T-helper 1 cell (primary cell): Measurements from ENCODE around the gene PSMB1.
"Not testable (repeated sequence)": the region's sequence is repeated elsewhere in the genome, so short reads cannot be mapped to it uniquely, and the experiment has no call there.

Experiments used
- DNase-seq, 5 donors: peaks; one replicate each; pipeline ENCODE4 v3.0.0-alpha.2; 2012 to 2020

PSMB1 gene

DNA sequence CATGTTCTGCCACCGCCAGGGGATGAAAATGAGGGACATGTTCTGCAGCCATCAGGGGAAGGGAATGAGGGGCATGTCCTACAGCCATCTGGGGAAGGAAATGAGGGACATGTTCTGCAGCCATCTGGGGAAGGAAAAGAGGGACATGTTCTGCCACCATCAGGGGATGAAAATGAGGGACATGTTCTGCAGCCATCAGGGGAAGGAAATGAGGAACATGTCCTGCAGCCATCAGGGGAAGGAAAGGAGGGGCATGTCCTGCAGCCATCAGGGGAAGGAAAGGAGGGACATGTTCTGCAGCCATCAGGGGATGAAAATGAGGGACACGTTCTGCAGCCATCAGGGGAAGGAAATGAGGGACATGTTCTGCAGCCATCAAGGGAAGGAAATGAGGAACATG, 50.8 kb downstream of the PSMB1 start:
- DNase-seq: not testable (repeated sequence)

DNA sequence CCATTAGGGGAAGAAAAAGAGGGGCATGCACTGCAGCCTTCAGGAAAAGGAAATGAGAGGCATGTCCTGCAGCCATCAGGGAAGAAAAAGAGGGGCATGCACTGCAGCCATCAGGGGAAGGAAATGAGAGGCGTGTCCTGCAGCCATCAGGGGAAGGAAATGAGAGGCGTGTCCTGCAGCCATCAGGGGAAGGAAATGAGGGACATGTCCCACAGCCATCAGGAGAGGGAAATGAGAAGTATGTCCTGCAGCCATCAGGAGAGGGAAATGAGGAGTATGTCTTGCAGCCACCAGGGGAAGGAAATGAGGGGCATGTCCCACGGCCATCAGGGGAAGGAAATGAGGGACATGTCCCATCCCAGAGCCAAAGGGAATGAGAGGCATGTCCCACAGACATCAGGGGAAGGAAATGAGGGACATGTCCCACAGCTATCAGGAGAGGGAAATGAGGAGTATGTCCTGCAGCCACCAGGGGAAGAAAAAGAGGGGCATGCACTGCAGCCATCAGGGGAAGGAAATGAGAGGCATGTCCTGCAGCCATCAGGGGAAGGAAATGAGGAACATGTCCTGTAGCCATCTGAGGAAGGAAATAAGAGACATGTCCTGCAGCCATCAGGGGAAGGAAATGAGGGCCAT, 52.0 kb downstream of the PSMB1 start:
- DNase-seq: no peak

DNA sequence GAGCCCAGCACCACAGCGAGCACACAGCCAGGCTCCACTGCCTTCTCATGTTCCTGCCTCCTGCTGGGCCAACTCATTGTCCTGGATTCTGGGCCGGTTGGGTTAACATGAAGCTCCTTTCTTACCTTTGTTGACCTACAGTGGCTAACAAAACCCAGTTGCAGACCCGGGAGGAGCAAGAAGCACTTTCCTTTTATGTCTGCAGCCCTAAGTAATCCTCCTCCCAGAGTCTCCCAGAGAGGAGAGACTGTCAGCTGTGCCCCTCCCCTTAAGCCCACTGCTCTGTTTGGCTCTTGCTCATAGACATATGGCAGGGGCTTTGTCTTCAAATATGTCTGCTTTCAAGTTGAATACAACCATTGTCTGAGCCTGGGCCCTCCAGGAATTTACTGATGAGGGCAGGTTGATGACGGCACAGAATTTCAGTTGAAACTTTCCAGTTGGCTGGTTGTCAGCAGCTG, 55.2 kb downstream of the PSMB1 start:
- no peak for DNase-seq

DNA sequence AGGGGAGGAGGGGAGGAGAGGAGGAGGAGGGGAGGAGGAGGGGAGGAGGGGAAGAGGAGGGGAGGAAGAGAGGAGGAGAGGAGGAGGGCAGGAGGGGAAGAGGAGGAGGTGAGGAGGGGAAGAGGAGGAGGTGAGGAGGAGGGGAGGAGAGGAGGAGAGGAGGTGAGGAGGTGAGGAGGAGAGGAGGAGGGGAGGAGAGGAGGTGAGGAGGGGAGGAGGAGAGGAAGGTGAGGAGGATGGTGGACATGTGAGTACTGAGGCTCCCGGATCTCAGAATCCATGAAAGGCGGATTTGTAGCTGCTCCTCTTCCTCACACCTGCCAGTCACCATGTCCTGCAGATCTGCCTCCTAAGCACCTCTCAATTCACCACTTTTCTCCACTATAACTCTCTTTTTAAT, 59.8 kb downstream of the PSMB1 start:
- no peak for DNase-seq

DNA sequence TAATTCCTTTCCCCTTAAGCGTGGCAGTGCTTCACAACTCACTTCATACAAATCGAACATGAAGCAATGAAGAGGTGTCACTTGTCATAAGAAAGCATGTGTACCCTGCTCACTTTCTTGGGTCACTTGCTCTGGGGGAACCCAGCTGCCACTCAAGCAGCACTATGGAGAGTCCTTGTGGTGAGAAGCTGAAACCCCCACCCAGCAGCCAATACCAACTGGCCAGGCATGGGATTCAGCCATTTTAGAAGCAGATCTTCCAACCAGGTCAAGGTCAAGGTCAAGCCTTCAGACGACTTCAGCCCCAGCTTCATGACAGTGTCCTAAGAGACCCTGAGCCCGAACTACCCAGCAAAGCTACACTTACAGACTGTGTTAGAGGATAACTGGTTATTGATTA, 62.8 kb downstream of the PSMB1 start:
- DNase-seq: no peak

DNA sequence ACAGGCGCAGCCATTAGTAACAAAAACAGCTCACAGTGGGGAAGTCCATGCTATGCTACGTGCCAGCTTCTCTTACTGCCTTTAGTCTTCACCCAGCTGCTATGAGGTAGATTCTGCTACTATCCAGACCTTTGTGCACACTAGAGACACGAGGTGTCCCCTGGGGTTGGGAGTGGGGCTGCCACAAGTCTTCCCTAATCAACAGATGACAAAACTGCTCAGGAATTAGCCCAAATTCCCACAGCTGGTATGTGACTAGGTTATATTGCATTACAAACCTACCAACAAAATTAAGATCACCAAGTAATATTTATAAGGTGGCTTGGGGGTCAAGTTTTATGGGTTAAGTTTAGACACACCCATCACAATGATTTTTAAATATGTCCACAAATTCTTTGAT, 63.3 kb downstream of the PSMB1 start:
- no peak for DNase-seq

DNA sequence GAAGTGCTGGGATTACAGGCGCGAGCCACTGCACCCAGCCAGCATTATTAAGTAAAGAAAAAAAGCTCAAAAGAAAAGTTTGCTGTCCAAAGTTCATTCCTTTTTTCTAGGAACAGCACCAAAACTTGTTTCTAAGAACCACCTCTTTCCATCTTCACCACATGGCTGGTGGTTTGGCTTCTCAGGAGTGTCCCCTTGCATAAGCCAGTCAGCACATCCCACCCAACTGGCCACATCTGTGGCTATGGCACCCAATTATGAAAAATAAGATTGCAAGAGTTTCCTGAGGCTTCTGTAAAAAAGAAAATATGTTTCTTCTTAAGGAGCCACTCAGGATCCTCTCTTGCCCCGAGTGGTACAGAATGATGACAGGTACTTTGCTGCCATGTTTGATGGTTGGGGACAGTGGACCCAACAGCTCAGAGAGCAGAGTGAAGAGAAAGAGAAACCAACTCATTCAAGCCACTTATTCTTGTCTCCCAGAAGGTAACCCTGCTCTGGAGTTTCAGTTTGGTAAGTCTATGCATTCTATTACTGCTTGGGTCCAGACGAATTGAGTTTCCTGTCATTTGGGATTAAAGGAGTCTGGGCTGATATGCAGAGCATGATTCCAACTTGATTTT, 65.3 kb downstream of the PSMB1 start:
- DNase-seq: no peak

DNA sequence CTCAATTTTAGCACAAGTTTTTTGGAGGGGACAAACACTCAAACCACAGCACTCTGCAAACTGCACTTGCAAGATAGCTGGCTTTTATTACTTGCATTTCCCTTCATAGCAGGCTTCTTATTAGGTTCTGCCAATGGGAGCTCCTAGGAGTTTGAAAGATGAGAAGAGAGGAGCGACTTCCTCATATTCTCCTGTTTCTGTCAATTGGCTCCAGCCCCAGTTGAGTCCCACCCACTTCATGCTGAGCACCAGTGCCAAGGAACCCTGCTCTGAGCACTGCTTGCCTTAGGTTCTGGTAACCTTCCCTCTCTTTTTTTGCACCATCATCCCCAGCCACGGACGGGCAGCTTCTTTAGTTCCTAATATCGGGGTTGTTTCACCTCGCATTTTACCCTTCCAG, 67.9 kb downstream of the PSMB1 start:
- DNase-seq: no peak
